Spinal cord (tissue), 10 donors: Measurements from ENCODE around the gene F7. TPM values are rescaled to one million over a fixed set of nuclear protein-coding genes. Genes with fewer than 3 reads are reported as not detected.

ENCODE experiments used
- DNase-seq, 6 donors: peaks; one replicate each; pipeline versions ENCODE4 v3.0.0 to v3.0.0-alpha.2; 2013 to 2015; ENCODE audit warnings: low spot score in 6 of 6, low read depth in 4 of 6
- H3K27ac ChIP-seq: one replicate; pipeline ENCODE4 v1.5.1; 2013; ENCODE audit warnings: low read depth, low read length, control low read depth
- H3K27me3 ChIP-seq: one replicate; pipeline ENCODE4 v1.6.1; 2013; ENCODE audit warnings: low read length; ENCODE audit not compliant: control insufficient read depth, insufficient read depth
- H3K36me3 ChIP-seq: one replicate; pipeline ENCODE4 v1.6.1; 2013; ENCODE audit warnings: low read length; ENCODE audit not compliant: control insufficient read depth, insufficient read depth
- H3K4me1 ChIP-seq: one replicate; pipeline ENCODE4 v1.6.1; 2013; ENCODE audit warnings: low read length; ENCODE audit not compliant: control insufficient read depth, insufficient read depth
- H3K4me3 ChIP-seq: one replicate; pipeline ENCODE4 v1.5.1; 2013; ENCODE audit warnings: low read depth, low read length, control low read depth
- H3K9me3 ChIP-seq: one replicate; pipeline ENCODE4 v1.6.1; 2013; ENCODE audit warnings: low read length; ENCODE audit not compliant: control insufficient read depth, insufficient read depth
- WGBS: methylation state at CpG from one replicate; pipeline ENCODE4 v1.1.5; 2013; ENCODE audit warnings: missing lambda C conversion rate; ENCODE audit not compliant: insufficient coverage; 5-methylcytosine and 5-hydroxymethylcytosine counted together
- polyA plus RNA-seq, 2 donors: library from polyadenylated mRNA; unstranded; fragments of 120-200 nt; gene quantifications; one replicate each; pipeline ENCODE4 v1.2.1, GENCODE V29; 2013; ENCODE audit not compliant: insufficient read length in 2 of 2
- total RNA-seq, 2 donors: library from RNA; depleted of rRNA in 1 of 2; stranded (reverse); fragments of 120-200 nt in 1 of 2; fragments of >200 nt in 1 of 2; gene quantifications; one replicate each; pipeline versions ENCODE4 v1.2.3 to v1.2.4, GENCODE V29; 2013 to 2014
- donor health status: healthy.

Gene F7
- total and polyA plus RNA-seq, 4 donors: 0.40 to 3.3 (median 2.4) TPM

- 95% methylated on average over 18 of the region's 18 CpGs for WGBS
- Histone ChIP-seq H3K36me3 (peaks cover 7% of the 10 kb centered on the region), H3K27ac (no peak overlapping the region), H3K9me3 (no peaks in the 10 kb centered on the region), H3K4me3 (no peak overlapping the region), H3K27me3 (no peaks in the 10 kb centered on the region), H3K4me1 (no peaks in the 10 kb centered on the region)
- DNase-seq: no peak
Measured at GRCh38 chr13:113141601-113141970, 36.0 kb downstream of the F7 start.

GRCh38 chr13:113142876-113143275, 37.3 kb downstream of the F7 start:
- no peak overlapping the region for H3K27ac ChIP-seq
- 75% methylated on average over 6 of the region's 7 CpGs for WGBS
- H3K9me3 ChIP-seq: no peaks in the 10 kb centered on the region
- H3K27me3 ChIP-seq: no peaks in the 10 kb centered on the region
- DNase-seq: no peak
- H3K4me3 ChIP-seq: no peak overlapping the region
- no peaks in the 10 kb centered on the region for H3K4me1 ChIP-seq
- H3K36me3 ChIP-seq: peaks cover 7% of the 10 kb centered on the region

GRCh38 chr13:113143466-113144254, 38.1 kb downstream of the F7 start:
- H3K36me3 ChIP-seq: peaks cover 7% of the 10 kb centered on the region
- H3K4me3 ChIP-seq: no peak overlapping the region
- no peak for DNase-seq
- no peaks in the 10 kb centered on the region for H3K9me3 ChIP-seq
- no peaks in the 10 kb centered on the region for H3K4me1 ChIP-seq
- H3K27ac ChIP-seq: no peak overlapping the region
- H3K27me3 ChIP-seq: no peaks in the 10 kb centered on the region
- WGBS: 74% methylated on average over 39 of the region's 39 CpGs

GRCh38 chr13:113144255-113144629, 38.7 kb downstream of the F7 start:
- 53% methylated on average over 3 of the region's 12 CpGs for WGBS
- H3K36me3 ChIP-seq: peaks cover 7% of the 10 kb centered on the region
- no peaks in the 10 kb centered on the region for H3K4me1 ChIP-seq
- no peaks in the 10 kb centered on the region for H3K9me3 ChIP-seq
- no peak for DNase-seq
- H3K27ac ChIP-seq: no peak overlapping the region
- H3K4me3 ChIP-seq: no peak overlapping the region
- H3K27me3 ChIP-seq: no peaks in the 10 kb centered on the region

- Histone ChIP-seq H3K9me3 (no peaks in the 10 kb centered on the region), H3K27ac (no peak overlapping the region), H3K4me1 (no peaks in the 10 kb centered on the region), H3K27me3 (no peaks in the 10 kb centered on the region), H3K36me3 (peaks cover 14% of the 10 kb centered on the region), H3K4me3 (no peak overlapping the region)
- WGBS: 80% methylated on average over 6 of the region's 12 CpGs
- no peak for DNase-seq
Measured at GRCh38 chr13:113145496-113145895, 39.9 kb downstream of the F7 start.

GRCh38 chr13:113145911-113146598, 40.5 kb downstream of the F7 start:
- DNase-seq: no peak

GRCh38 chr13:113146750-113147149, 41.2 kb downstream of the F7 start:
- WGBS: 79% methylated on average over 9 of the region's 9 CpGs
- no peaks in the 10 kb centered on the region for H3K27me3 ChIP-seq
- no peak overlapping the region for H3K27ac ChIP-seq
- H3K4me3 ChIP-seq: no peak overlapping the region
- H3K36me3 ChIP-seq: peaks cover 7% of the 10 kb centered on the region
- no peaks in the 10 kb centered on the region for H3K9me3 ChIP-seq
- peaks cover 3% of the 10 kb centered on the region for H3K4me1 ChIP-seq
- DNase-seq: no peak

More at GRCh38 chr13:113145911-113146598, 40.5 kb downstream of the F7 start:
- no peaks in the 10 kb centered on the region for H3K9me3 ChIP-seq
- H3K4me1 ChIP-seq: no peaks in the 10 kb centered on the region
- H3K36me3 ChIP-seq: peaks cover 12% of the 10 kb centered on the region
- 94% methylated on average over 8 of the region's 15 CpGs for WGBS
- no peak overlapping the region for H3K27ac ChIP-seq
- H3K4me3 ChIP-seq: no peak overlapping the region
- no peaks in the 10 kb centered on the region for H3K27me3 ChIP-seq

- peaks cover 7% of the 10 kb centered on the region for H3K36me3 ChIP-seq
- WGBS: 83% methylated on average over 5 of the region's 8 CpGs
Measured at GRCh38 chr13:113147206-113147605, 41.6 kb downstream of the F7 start.

GRCh38 chr13:113148407-113148806, 42.8 kb downstream of the F7 start:
- 91% methylated on average over 13 of the region's 13 CpGs for WGBS
- no peak for DNase-seq

More at GRCh38 chr13:113147206-113147605, 41.6 kb downstream of the F7 start:
- Histone ChIP-seq H3K9me3 (no peaks in the 10 kb centered on the region), H3K27me3 (peaks cover 4% of the 10 kb centered on the region), H3K27ac (no peak overlapping the region), H3K4me1 (peaks cover 7% of the 10 kb centered on the region), H3K4me3 (no peak overlapping the region)
- DNase-seq: no peak

More at GRCh38 chr13:113148407-113148806, 42.8 kb downstream of the F7 start:
- H3K4me3 ChIP-seq: no peak overlapping the region
- H3K27ac ChIP-seq: no peak overlapping the region
- peaks cover 7% of the 10 kb centered on the region for H3K36me3 ChIP-seq
- H3K4me1 ChIP-seq: peaks cover 19% of the 10 kb centered on the region
- peaks cover 15% of the 10 kb centered on the region for H3K27me3 ChIP-seq
- H3K9me3 ChIP-seq: no peaks in the 10 kb centered on the region
